D721Med (cell line): ENCODE results near the gene RGS11.

Source experiments
- DNase-seq: peaks from one replicate; pipeline ENCODE4 v3.0.0; 2011; ENCODE audit warnings: low spot score; ENCODE audit not compliant: insufficient read length
- FAIRE-seq: peaks from 2 replicates; lab custom pipeline; 2011; peaks lifted over from hg19 to GRCh38; lab: Jason Lieb, UNC
- TF ChIP-seq, protein P1 (sequence below): IDR thresholded peaks from 2 replicates; pipeline ENCODE4 v1.5.1; 2012; ENCODE audit warnings: mild to moderate bottlenecking, control low read depth; ENCODE audit not compliant: insufficient read depth; ENCODE audit errors: missing control alignments

RGS11 gene

DNA sequence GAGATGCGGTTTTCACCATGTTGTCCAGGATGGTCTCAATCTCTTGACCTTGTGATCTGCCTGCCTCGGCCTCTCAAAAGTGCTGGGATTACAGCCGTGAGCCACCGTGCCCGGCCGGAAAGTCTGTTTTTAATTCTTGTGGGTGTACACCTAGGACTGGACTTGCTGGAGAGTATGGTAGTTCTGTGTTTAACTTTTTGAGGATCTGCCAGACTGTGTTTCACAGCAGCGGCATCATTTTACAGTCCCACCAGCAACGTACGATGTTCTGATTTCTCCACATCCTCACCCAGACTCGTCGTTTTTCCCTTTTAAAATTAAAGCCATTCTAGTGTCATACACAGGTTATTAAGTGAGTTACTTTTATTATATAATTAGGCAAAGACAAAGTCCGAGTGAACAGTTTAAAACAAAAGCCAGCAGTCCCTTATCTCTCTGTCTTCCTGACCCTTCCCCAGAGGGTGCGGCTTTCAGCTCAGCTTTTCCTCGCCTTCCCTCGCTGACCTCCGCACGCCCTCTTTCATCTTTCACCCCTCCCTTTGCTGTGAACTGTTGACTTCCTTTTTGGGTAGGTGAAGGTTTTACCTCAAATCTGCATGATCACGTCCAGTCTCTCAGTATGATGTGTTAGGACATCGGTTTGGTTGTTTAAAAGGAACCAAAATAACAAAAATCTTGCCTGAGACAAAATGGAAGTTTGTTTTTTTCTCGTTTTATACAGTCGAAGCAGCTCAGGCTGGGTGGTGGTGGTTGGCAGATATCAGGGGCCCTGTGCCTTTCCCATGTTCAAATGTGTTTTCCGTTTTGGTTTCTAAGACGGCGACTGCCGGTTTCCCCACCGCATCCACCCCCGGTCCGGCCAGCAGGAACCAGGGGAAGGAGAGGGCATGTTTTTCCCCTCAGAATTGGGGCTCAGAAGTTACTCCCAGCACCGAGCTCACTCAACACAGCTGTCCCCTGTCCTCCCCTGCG lies 23.1 kb downstream of the RGS11 start:
- DNase-seq (no peak), FAIRE-seq (no peak)
- TF ChIP-seq, protein P1, sequence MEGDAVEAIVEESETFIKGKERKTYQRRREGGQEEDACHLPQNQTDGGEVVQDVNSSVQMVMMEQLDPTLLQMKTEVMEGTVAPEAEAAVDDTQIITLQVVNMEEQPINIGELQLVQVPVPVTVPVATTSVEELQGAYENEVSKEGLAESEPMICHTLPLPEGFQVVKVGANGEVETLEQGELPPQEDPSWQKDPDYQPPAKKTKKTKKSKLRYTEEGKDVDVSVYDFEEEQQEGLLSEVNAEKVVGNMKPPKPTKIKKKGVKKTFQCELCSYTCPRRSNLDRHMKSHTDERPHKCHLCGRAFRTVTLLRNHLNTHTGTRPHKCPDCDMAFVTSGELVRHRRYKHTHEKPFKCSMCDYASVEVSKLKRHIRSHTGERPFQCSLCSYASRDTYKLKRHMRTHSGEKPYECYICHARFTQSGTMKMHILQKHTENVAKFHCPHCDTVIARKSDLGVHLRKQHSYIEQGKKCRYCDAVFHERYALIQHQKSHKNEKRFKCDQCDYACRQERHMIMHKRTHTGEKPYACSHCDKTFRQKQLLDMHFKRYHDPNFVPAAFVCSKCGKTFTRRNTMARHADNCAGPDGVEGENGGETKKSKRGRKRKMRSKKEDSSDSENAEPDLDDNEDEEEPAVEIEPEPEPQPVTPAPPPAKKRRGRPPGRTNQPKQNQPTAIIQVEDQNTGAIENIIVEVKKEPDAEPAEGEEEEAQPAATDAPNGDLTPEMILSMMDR, result no peak

DNA sequence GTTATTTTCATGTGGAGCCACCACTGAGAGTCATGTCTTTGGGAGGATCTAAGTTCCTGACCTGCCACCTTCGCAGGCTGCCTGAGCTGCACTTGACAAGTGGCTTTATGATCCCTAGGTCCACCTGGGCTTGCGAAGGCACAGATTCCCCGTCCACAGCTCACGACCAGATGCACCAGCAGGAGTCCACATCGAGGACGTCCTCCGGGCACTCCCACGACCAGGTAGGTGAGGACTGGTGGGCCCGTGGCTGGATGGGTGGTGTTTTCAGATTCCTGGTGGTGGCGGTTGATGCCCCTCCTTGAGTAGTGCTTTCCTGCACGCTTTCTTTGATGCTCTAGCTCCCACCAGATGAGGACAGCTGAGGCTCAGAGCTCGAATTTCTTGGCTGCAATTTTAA lies 26.3 kb downstream of the RGS11 start:
- FAIRE-seq (no peak), DNase-seq (no peak)
- TF ChIP-seq, protein P1, result no peak

DNA sequence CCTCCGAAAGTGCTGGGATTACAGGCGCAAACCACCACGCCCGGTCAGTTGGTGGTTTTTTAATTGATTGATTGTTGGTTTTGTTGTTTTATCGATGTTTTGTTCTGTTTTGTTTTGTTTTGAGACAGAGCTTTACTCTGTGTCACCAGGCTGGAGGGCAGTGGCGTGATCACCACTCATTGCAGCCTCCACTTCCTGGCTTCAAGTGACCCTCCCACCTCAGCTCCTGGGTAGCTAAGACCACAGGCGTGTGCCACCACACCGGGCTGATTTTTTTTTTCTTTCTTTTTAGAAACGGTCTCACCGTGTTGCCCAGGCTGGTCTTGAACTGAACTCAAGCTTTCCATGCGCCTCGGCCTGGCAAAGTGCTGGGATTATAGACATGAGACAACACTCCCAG lies 28.7 kb downstream of the RGS11 start:
- FAIRE-seq (no peak), DNase-seq (no peak)
- TF ChIP-seq, protein P1, result no peak

GRCh38 chr16:245105-245504 lies 30.6 kb downstream of the RGS11 start:
- TF ChIP-seq, protein P1, result no peak
- FAIRE-seq (no peak), DNase-seq (no peak)

- TF ChIP-seq, protein P1, result no peak
- DNase-seq (no peak), FAIRE-seq (no peak)
These were observed 32.4 kb downstream of the RGS11 start for GRCh38 chr16:243348-243747.

- no peak for DNase-seq
- TF ChIP-seq, protein P1, result no peak
- FAIRE-seq, result no peak
These were observed 33.5 kb downstream of the RGS11 start for GRCh38 chr16:242281-242680.

DNA sequence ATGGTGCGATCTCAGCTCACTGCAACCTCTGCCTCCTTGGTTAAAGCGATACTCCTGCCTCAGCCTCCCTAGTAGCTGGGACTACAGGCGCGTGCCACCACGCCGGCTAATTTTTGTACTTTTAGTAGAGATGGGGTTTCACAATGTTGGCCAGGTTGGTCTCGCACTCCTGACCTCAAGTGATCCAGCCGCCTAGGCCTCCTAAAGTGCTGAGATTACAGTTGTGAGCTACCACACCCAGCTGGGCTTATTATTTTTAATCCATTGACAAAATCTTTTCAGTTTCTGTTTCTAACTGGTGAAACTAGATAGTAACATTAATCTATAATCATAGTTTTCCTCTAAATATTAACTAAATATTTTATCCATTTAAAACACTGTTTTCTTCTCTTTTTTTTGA lies 35.2 kb downstream of the RGS11 start:
- FAIRE-seq (no peak), DNase-seq (no peak)
- TF ChIP-seq, protein P1, result no peak
